Amniotic stem cell (primary cell): ENCODE data around the gene LARGE1.

Experiments used
- DNase-seq: peaks from one replicate; lab custom pipeline; 2025; lab: John Stamatoyannopoulos, UW

Gene LARGE1

DNA sequence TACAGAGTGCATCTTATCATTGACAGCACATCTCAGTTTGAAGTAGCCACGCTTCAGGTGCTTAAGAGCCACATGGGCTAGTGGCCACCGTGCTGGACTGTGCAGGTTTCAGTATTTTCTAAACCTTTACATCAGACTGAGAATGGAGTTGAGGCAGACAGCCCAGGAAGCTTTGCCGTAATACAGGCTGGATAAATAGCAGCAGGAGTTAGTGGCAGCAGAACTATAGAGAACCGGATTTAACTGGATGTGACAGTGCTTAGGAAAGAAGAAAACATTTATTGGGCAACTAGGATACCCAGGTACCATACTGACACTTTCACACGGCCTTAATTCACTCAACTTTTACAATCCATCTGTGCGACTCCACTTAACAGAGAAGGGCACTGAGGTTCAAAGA lies 145.5 kb downstream of the LARGE1 start:
- no peak for DNase-seq

DNA sequence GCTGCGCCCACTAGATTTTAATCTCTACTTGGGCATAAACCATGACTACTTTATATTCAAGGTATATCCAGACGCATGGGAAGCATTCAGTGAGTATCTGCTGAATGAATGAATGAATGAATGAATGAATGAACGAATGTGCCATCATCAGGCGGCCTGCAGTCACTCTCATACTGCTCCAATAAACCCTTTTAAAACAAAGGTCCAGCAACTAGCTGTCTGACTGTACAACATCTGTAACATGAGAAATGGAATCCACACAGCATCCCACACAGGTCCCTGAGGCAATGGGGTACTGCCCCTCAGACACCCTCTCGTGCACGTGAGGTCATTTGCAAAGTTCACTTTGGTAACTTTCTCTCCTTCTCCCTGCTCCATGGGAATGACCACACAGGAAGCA lies 147.5 kb downstream of the LARGE1 start:
- DNase-seq: no peak

DNA sequence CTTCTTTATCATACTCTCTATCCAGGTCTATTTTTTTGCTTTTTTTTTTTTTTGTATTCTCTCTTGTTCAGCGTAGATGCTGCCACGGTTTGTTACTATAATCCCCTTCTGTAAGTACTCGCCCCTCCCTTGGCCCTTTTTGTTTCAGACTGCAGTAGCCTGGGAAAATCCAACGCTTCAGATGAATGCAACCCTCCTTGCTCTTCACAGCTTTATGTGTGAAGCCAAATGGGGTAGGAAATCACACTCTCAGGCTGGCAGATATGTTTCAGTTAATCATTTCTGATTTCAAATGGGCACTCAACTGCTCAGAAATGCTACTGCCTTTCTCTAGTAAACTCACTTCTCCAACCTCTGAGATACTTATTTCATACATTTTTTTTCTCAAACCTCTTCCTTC lies 149.1 kb downstream of the LARGE1 start:
- no peak for DNase-seq

DNA sequence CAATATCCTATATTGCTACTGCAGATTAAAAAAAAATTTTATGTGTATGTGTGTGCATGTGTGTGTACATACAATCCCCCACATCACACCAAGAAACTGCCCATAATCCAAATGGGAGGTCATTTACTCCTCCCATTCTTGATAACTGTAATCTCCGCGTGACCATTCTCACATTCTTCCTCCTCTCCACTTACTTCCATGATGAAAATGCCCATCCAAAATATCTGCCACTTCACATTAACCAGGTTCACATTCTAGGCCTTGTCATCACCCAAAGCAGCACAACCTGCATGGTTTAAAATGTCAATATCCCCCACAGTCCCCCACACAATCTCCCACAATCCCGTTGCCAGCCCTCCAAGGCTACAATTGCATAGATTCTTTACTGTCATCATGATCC lies 149.6 kb downstream of the LARGE1 start:
- no peak for DNase-seq

DNA sequence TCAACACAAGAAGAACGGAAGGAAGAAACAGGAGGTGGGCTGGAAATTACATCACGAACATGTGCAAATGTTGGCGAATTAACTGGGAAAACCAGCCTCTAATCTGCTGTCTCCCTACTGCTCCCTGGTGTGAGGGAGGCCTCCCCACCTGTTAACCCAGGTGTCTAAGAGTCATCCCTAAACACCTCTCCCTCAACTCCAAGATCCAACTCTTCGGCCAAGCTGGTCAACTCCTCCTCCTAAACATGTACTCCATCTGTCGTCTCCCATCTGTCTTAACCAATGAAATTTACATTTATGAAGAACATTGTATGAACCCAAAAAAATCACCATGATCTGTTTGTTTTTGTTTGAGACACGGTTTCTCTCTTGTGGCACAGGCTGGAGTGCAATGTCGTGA lies 154.2 kb downstream of the LARGE1 start:
- no peak for DNase-seq

DNA sequence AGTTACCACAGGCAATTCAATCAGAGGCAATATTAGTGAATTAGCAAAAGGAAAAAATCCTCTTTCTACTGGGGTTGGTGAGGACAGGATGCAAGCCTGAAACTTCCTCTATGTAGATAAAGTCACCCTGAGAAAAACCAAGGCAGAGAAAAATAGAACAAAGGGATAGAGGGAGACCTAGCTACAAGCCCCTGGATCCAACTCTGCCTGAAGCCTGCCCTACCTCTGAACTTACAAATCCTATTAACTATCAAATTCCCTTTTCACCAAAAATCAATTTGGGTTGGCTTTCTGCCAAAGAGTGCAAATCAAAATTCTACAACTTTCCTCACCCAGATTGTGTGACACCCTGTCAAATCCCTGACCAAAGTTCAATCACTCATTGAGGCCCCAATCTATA lies 161.3 kb downstream of the LARGE1 start:
- DNase-seq: no peak

DNA sequence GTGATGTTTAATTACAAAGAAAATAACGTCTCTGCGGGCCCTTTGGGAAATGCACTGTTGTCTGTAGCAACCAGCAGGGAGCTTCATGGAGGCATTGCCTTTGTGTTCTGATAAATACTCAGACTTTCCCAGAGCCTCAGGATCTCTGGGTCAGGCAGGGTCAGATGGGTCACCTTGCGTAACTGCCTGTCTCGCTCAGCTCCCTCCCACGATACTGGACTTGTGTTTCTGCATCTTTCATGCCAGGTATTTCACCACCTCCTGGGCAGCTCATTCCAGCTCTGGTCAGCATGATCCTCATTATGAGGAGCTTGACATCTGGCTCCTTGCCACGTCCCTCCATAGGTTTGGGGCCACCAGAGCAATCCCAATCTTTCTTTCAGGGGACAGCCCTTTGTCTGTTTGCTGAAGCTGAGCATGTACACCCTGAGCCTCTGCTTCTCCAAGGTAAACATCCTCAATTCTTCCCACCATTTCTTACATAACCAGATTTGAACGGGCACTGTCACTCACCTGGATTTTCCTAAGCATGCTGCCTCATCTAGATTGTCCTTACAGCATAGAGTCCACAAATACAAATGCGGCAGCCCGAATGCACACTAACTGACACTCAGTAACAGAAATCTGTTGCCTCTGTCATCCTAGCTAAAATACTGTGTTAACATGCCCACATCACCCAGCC lies 162.3 kb downstream of the LARGE1 start:
- DNase-seq: no peak

DNA sequence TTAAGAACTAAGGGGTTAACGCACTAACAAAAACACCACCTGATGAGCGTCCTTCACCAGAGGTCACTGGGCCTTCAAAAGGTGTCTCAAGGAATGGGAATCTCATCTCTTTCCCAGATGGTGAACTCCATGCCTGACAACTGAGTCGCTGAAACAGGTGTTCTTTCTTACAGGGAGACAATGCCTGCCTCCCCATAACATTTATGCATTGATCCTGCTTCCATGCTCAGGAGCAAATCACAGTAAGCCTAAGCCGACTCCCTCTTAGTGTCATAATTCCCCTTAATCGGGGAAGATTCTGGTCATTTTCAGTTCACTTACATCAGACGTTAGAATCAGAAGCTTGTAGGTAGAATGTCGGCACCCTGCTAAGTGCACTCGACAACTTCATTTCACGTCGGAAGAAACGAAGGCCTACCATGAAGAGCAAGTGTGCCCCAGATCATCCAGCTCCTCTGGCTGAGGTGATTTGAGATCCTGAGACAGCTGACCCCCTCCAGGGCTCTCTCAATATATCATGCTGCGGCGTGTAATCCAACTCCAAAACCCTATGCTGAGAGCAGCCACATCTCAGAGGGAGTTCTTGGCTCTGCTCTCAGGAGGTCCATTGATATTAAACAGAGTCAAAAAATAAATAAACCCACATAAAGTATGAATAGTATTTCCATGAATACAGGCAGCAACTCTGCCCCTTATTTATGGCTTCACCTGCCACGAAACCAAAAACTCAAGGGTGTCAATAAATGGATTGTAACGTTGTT lies 163.1 kb downstream of the LARGE1 start:
- DNase-seq: no peak

DNA sequence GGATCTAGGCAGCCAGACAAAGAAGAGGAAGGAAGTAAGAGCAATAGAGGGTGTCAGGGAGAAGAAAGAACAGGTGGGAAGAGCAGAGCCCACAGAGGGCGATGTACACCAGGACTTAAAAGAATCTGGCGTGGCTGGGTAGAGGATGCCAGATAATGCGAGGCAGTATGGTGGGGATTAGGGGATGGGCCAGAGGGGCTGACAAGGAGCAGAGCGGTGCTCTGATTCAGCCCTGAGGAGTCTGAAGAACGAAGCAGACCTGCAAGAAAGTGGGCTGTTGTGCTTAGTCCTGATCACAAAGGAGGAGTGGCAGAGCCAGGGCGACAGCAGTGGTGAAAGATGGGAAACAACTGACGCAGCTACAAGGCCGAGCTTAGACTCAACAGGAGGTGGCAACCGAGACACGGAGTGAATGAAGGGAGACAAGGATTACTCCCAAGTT lies 163.7 kb downstream of the LARGE1 start:
- no peak for DNase-seq

DNA sequence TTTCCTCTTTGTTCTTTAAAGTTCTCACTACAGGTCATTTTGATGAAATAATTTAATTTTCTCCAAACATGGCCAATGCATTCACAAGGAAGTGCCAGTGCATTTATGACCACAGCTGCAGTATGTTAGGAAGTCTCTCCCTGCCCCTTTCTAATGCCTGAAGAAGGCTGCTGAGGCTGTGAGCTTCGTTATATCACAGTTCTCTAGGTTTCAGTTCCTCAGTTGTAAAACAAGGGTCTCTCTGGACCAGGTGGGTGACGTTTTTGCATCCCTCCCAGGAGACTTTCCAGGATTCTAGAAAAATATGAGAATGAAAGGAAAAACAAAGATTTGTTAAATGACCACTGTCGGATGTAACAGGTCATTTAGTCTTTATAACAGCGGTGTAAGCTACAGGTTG lies 171.6 kb downstream of the LARGE1 start:
- DNase-seq: no peak

DNA sequence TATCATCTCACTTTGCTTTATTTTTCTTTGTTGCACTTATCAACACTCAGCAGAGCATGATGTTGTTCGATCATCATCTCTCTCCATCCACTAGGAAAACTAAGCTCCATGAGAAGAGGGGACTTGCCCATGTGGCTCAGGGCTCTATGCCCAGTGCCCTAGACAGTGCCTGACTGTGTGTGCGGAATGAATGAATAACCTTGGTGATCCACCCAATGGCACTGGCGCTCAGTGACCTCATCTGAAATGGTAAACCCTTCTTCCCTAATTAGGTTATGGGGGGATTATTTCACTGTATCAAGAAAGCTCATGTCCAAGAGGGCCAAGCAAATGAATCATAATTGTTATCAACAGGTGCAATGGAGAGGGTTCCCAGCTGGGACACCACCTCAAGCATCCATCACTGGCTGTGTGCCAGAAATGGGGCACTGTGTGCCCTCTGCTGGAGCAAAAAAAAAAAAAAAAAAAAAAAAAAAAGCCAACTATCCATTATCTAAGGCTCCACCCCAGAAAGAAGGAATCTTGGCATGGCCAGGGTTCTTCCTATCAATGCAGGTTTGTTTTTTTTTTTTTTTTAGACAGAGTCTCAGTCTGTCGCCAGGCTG lies 172.6 kb downstream of the LARGE1 start:
- DNase-seq: no peak

DNA sequence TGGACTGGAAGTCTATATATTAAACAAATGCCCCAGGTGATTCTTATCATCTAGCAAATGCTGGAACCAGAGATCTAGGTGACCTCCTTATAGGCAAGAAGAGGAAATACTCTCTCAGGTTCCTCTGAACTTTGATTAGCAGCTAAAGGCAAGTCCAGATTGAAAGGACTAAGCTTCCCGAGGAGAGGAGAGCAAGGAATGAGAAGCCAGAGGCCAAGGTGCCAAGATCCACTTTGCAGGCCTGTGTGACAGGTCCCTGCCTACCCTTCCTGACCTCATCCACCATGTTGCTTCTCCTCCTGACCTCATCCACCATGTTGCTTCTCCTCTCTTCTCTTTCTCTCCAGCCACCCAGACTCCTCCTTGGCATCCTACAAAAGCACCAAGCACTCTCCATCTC lies 173.2 kb downstream of the LARGE1 start:
- no peak for DNase-seq

DNA sequence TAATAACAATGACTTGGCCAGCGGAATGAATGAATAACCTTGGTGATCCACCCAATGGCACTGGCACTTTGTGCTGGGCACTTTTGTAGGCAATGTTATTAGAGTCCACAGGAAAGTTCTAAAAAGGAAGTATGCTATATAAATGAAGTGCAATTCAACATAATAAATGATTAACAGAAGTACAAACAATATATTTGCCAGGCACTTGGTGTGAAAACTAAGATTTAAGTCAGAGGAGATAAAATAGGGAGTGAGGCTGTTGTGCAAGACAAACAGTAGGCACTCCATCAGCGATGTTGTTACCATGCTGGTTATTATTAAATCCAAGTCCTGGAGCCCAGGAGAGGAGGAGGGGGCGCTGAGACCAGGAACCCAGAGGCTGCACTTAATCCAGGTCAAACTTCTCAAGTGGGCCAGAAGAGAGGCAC lies 173.8 kb downstream of the LARGE1 start:
- no peak for DNase-seq

DNA sequence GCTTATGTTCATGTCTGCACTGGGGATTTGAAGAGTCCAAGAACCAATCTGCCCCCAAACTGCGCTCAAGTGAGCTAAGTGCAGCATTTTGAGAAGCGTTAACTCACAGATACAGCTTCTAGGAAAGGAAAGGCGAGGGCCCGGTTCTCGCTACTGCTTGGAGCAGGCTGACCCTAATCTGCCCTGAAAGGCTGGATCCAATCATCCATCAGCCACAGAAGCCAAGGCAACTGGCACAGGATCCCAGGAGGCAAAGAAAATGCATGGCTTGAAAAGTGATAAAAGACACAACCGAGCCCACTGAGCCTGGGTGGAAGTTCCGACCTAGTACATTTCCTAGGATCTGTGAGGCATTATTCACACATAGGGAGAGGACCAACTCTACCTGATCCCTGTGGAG lies 174.8 kb downstream of the LARGE1 start:
- no peak for DNase-seq

DNA sequence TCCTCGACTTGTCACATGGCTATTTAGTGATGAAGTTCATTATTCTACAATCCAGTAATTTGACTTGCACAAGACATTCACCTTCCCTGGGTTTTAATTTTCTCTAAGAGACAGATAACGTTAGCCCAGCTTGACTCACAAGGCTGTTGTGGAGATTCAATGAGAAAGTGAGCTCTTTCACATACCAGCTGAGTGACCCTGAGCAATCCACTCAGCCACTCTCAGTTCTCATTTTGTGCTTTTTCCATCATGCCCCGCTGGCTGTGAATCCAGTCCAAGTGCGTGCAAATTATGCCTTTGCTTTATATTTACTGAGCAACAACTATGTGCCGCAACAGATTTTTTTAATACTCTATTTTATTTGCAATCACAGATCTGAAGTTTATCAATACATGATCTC lies 176.5 kb downstream of the LARGE1 start:
- DNase-seq: no peak

DNA sequence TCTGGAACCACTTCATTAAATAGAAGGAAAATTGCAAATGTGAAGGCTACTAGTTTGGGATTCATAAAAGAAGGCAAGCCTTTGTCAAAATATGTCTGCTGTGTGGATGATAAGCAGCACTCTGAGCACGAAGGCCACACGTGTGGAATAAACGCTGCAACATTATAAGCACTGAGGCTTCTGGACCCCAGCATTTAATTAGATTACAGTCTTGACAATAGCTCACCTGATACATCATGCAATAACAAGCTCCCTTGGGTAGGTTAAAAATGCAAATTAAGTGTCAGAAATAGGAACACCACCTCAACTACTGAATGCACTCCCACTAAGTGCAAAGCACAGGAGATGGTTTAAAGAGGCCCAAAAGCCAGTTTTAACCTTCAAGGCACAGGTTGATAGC lies 179.3 kb downstream of the LARGE1 start:
- no peak for DNase-seq

DNA sequence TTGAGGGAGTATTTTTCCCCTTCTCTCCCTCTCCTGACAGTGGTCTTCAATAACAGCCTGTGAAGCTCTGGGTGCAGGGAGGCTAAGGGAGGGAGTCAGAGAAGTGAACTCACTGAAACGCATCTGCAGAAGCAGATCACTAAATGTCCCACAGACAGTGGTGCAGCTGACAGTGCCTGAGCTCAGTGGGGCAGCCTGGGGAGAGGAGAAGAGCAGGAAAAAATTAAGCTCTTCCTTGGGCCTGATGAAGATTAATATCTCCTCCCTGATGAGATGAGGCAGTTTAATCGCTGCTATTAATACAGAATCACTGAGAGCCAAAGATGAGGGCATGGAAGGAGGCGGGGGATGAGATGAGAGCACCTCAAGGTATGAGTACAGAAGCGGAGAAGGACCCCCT lies 180.8 kb downstream of the LARGE1 start:
- no peak for DNase-seq

DNA sequence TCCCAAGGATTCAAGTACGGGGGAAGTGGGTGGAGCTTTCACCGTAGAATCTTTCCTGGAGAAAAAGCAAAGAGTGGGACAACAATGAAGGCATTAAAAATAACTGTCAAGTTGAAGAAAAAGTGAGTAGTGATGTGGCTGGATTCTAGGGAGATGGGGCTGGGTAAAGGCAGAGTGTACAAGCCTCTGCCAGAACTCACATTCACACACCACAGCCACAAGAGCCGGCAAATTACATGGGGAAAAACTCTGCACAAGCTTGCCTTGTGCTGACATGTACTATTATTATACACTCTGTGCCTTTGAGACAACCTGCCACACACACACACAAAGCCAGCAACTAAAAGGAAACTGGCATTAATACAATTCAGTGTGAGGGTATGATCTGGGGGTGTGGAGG lies 182.6 kb downstream of the LARGE1 start:
- no peak for DNase-seq

DNA sequence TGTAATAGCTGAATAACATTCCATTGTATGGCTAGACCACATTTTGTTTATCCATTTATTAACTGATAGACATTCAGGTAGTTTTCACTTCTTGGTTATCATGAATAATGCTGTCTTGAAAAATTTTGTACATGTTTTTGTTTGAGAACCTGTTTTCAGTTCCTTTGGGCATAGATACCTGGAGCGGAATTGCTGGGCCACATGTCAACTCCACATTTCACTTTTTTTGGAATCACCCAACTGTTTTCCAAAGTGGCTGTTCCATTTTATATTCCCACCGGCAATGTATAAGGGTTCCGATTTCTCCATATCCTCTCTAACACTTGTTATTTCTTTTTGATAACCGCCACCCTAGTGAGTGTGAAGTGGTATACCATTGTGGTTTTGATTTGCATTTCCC lies 184.3 kb downstream of the LARGE1 start:
- no peak for DNase-seq

DNA sequence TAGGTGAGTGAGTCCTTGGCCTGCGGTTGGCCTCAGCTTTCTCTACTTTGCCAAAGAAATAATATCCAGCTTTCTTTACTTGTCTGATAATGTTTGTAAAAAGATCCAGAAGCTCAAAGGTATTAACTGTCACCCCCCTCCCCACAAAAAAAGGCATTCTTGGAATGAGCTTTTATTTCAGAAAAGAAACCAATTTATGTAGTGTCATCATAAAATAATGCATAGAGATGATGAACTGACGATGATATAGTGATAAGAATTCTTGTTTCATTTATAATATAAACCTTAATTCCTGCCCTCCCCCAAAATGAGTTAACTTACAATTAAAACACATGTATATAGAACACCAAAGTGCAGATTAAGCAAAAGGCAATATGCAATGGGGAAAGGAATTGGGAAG lies 191.4 kb downstream of the LARGE1 start:
- no peak for DNase-seq

DNA sequence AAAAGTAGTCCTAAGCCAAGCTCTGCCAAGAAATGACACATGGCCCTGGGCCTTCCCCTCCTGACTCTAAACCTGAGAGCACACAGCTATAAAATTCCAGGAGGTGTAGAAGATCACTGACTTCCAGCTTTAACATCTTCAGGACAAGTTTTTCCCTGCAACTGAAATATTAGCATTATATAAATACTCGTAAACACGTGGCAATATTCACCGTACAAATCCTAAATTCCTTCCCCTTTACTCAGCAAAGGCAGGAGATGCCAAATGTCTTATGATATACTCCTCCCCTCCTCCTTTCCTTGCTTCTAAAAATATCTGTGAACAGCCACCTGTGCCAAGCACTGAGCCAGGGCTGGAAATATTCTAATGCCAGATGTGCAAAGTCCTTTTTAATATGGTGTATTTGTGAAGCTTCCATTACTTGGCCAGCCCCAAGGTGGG lies 194.0 kb downstream of the LARGE1 start:
- DNase-seq: peak; percentile 5

DNA sequence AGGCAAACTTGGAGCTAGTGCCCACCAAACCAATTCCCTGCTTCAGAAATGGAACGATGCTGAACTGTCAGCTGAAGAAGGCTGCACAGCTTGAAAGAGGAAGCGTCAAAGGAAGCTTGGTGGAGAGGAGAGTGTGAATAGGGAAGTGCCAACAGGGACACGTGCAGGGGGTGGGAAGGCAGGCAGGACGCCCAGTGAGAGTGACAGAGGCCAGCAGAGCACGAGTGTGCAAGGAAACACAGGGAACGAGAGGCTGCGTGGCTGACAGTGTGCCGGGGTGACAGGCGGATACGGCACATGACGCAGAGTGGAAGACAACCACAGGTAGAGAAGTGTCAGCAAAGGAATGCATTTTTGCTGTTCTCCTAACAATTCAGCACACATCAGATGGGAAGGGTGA lies 196.4 kb downstream of the LARGE1 start:
- no peak for DNase-seq

DNA sequence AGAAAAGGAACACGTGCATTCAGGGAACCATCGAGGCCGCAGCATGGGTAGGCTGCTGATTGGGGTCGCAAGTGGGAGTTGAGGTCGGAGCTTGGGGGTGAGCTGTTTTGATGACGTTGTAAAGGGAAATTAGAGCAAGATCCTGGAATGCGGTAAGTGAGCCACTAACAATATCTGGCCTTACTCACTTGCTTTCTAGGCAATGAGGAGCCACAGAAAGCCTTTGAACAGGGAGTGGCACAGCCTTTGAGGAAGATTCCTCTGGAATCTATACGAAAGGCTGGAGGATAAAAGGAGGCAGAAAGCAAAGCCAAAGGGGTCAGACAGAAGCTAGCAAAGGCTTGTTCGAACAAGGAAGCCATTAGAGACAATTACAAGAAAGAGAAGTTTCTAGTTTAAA lies 197.5 kb downstream of the LARGE1 start:
- DNase-seq: no peak
